Measurements from ENCODE around the gene PRKAG1.

GRCh38 chr12:49059045-49059298, 40.4 kb upstream of the PRKAG1 start:
- no peak for TF ChIP-seq CTCF (IDR thresholded peaks at IDR 0.05)
- no peak for TF ChIP-seq POLR2AphosphoS5 (IDR thresholded peaks at IDR 0.05)
- no peak for TF ChIP-seq POLR2A (IDR thresholded peaks at IDR 0.05)
